MG63 (cell line): ENCODE measurements around the gene DPP10. TPM values are rescaled to one million over a fixed set of nuclear protein-coding genes. Genes with fewer than 3 reads are reported as not detected.

ENCODE experiments used
- DNase-seq: peaks from one replicate; pipeline ENCODE4 v3.0.0-alpha.2; 2020
- H3K27me3 ChIP-seq: fragments of 250-450 bp; sonication (Bioruptor Pico); 2 replicates; pipeline ENCODE4 v1.5.1; 2020; ENCODE audit warnings: mild to moderate bottlenecking, moderate library complexity
- H3K36me3 ChIP-seq: fragments of 250-450 bp; sonication (Bioruptor Pico); 2 replicates; pipeline ENCODE4 v1.5.1; 2020; ENCODE audit warnings: mild to moderate bottlenecking, moderate library complexity
- H3K4me3 ChIP-seq: fragments of 250-450 bp; sonication (Bioruptor Pico); 2 replicates; pipeline ENCODE4 v1.5.1; 2020; ENCODE audit warnings: mild to moderate bottlenecking, moderate library complexity
- H3K9me3 ChIP-seq: fragments of 250-450 bp; sonication (Bioruptor Pico); 2 replicates; pipeline ENCODE4 v1.5.1; 2020; ENCODE audit warnings: mild to moderate bottlenecking, moderate library complexity
- total RNA-seq: library from RNA; depleted of rRNA; stranded (reverse); fragments of >200 nt; shearing (Covaris generic); gene quantifications from 2 replicates; pipeline ENCODE4 v1.2.3, GENCODE V29; 2014; ENCODE audit warnings: low replicate concordance

The DPP10 gene
- total RNA-seq, 1 experiment from 2014 or later = 6.4 TPM

GRCh38 chr2:114642988-114643553 lies 200.6 kb downstream of the DPP10 start:
- Histone ChIP-seq H3K36me3 (no peaks in the 10 kb centered on the region), H3K27me3 (no peaks in the 10 kb centered on the region), H3K4me3 (no peak overlapping the region), H3K9me3 (peaks cover under 1% of the 10 kb centered on the region; the same call in 1 of the 2 replicates)
- DNase-seq = no peak

- no peak for DNase-seq
- Histone ChIP-seq H3K9me3 (no peaks in the 10 kb centered on the region), H3K4me3 (no peak overlapping the region), H3K27me3 (no peaks in the 10 kb centered on the region), H3K36me3 (no peaks in the 10 kb centered on the region)
Measured at GRCh38 chr2:114651933-114652332, 209.5 kb downstream of the DPP10 start.

GRCh38 chr2:114659880-114660279 lies 217.4 kb downstream of the DPP10 start:
- no peak for DNase-seq
- Histone ChIP-seq H3K9me3 (no peaks in the 10 kb centered on the region), H3K36me3 (no peaks in the 10 kb centered on the region), H3K4me3 (no peak overlapping the region), H3K27me3 (no peaks in the 10 kb centered on the region; the same call in 1 of the 2 replicates)

GRCh38 chr2:114661971-114662939 lies 219.8 kb downstream of the DPP10 start:
- no peaks in the 10 kb centered on the region; the same call in 1 of the 2 replicates for H3K27me3 ChIP-seq
- DNase-seq = peak; percentile 35
- H3K4me3 ChIP-seq = peak overlapping the region; percentile 42
- no peaks in the 10 kb centered on the region for H3K9me3 ChIP-seq
- no peaks in the 10 kb centered on the region for H3K36me3 ChIP-seq

GRCh38 chr2:114668415-114668814 lies 226.0 kb downstream of the DPP10 start:
- DNase-seq = no peak
- no peaks in the 10 kb centered on the region for H3K36me3 ChIP-seq

GRCh38 chr2:114683251-114683650 lies 240.8 kb downstream of the DPP10 start:
- DNase-seq = no peak
- Histone ChIP-seq H3K27me3 (no peaks in the 10 kb centered on the region), H3K9me3 (no peaks in the 10 kb centered on the region), H3K4me3 (no peak overlapping the region), H3K36me3 (no peaks in the 10 kb centered on the region)

More at GRCh38 chr2:114668415-114668814, 226.0 kb downstream of the DPP10 start:
- H3K9me3 ChIP-seq = no peaks in the 10 kb centered on the region
- H3K4me3 ChIP-seq = no peak overlapping the region
- no peaks in the 10 kb centered on the region for H3K27me3 ChIP-seq

- Histone ChIP-seq H3K36me3 (no peaks in the 10 kb centered on the region), H3K4me3 (no peak overlapping the region), H3K27me3 (no peaks in the 10 kb centered on the region), H3K9me3 (no peaks in the 10 kb centered on the region)
- DNase-seq = no peak
Measured at GRCh38 chr2:114684403-114684802, 242.0 kb downstream of the DPP10 start.

GRCh38 chr2:114685102-114685501 lies 242.7 kb downstream of the DPP10 start:
- Histone ChIP-seq H3K9me3 (no peaks in the 10 kb centered on the region), H3K4me3 (no peak overlapping the region), H3K27me3 (no peaks in the 10 kb centered on the region), H3K36me3 (no peaks in the 10 kb centered on the region)
- DNase-seq = no peak

- DNase-seq = peak; percentile 17
- no peak overlapping the region for H3K4me3 ChIP-seq
- no peaks in the 10 kb centered on the region for H3K27me3 ChIP-seq
- no peaks in the 10 kb centered on the region for H3K36me3 ChIP-seq
- peaks cover 4% of the 10 kb centered on the region for H3K9me3 ChIP-seq
Measured at GRCh38 chr2:114688241-114688640, 245.8 kb downstream of the DPP10 start.

- DNase-seq = no peak
- Histone ChIP-seq H3K9me3 (no peaks in the 10 kb centered on the region), H3K27me3 (no peaks in the 10 kb centered on the region), H3K36me3 (no peaks in the 10 kb centered on the region), H3K4me3 (no peak overlapping the region)
Measured at GRCh38 chr2:114698520-114698919, 256.1 kb downstream of the DPP10 start.

GRCh38 chr2:114699423-114699944 lies 257.0 kb downstream of the DPP10 start:
- Histone ChIP-seq H3K27me3 (no peaks in the 10 kb centered on the region), H3K36me3 (no peaks in the 10 kb centered on the region), H3K4me3 (no peak overlapping the region), H3K9me3 (no peaks in the 10 kb centered on the region)
- DNase-seq = no peak

GRCh38 chr2:114700440-114700839 lies 258.0 kb downstream of the DPP10 start:
- no peaks in the 10 kb centered on the region for H3K27me3 ChIP-seq
- no peaks in the 10 kb centered on the region for H3K36me3 ChIP-seq
- DNase-seq = no peak
- no peaks in the 10 kb centered on the region for H3K9me3 ChIP-seq
- H3K4me3 ChIP-seq = no peak overlapping the region

GRCh38 chr2:114709936-114710850 lies 267.8 kb downstream of the DPP10 start:
- no peak overlapping the region for H3K4me3 ChIP-seq
- no peaks in the 10 kb centered on the region for H3K27me3 ChIP-seq
- DNase-seq = no peak
- H3K36me3 ChIP-seq = no peaks in the 10 kb centered on the region
- no peaks in the 10 kb centered on the region for H3K9me3 ChIP-seq

GRCh38 chr2:114714313-114714712 lies 271.9 kb downstream of the DPP10 start:
- no peaks in the 10 kb centered on the region for H3K36me3 ChIP-seq
- no peak overlapping the region for H3K4me3 ChIP-seq
- no peak for DNase-seq
- H3K9me3 ChIP-seq = no peaks in the 10 kb centered on the region
- no peaks in the 10 kb centered on the region for H3K27me3 ChIP-seq

- Histone ChIP-seq H3K4me3 (no peak overlapping the region), H3K9me3 (no peaks in the 10 kb centered on the region), H3K27me3 (no peaks in the 10 kb centered on the region), H3K36me3 (no peaks in the 10 kb centered on the region)
- no peak for DNase-seq
Measured at GRCh38 chr2:114717049-114717448, 274.6 kb downstream of the DPP10 start.

GRCh38 chr2:114724454-114724853 lies 282.0 kb downstream of the DPP10 start:
- DNase-seq = no peak
- no peaks in the 10 kb centered on the region for H3K9me3 ChIP-seq
- no peaks in the 10 kb centered on the region for H3K36me3 ChIP-seq
- H3K27me3 ChIP-seq = no peaks in the 10 kb centered on the region
- no peak overlapping the region for H3K4me3 ChIP-seq
